ENCODE measurements around the gene IGSF5. TPM values are rescaled to one million over a fixed set of nuclear protein-coding genes. Genes with fewer than 3 reads are reported as not detected.
A peak's percentile ranks its signal among the peaks of the same experiment; 100 is the strongest.

IGSF5 gene
- total RNA-seq, 1 donor from 2014 or later: 0.60 TPM

DNA sequence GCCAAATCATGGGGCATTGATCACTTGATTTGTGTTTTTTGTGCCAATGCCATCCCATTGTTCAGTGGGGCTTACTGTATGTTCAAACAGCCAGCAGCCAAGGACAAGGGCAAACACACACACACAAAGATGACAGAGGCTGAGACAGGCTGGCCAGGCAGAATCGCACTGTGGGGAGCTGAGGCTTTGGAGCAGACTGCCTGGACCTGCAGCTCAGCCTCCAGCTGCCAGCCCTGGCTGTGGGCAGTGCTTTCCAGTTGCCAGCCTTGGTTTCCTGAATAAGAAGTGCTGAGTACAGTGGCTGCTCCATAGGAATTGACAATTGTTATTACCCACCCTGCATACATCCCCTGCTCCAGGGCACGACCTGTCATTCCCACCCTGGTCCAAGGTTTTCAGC, 105.3 kb downstream of the IGSF5 start:
- Mint-ChIP-seq H3K4me1 (peaks cover 49% of the 10 kb centered on the region), H3K36me3 (no peaks in the 10 kb centered on the region), H3K27ac (no peak overlapping the region), H3K9me3 (peaks cover 16% of the 10 kb centered on the region), H3K27me3 (ENCODE audit: insufficient read depth, low read depth) (peaks cover 14% of the 10 kb centered on the region), H3K4me3 (no peak overlapping the region)
- Histone ChIP-seq H3K9me3 (ENCODE audit: low read depth) (no peaks in the 10 kb centered on the region), H4K20me1 (ENCODE audit: low read depth) (no peaks in the 10 kb centered on the region), H3K4me3 (no peak overlapping the region), H2AFZ (replicated peaks) (no peak overlapping the region), H3K4me2 (no peak overlapping the region), H3K27me3 (no peaks in the 10 kb centered on the region), H3K27ac (no peak overlapping the region), H3K79me2 (ENCODE audit: low read depth) (no peaks in the 10 kb centered on the region), H3K4me1 (peaks cover 6% of the 10 kb centered on the region), H3K36me3 (no peaks in the 10 kb centered on the region), H3F3A (ENCODE audit: low read depth) (no peaks in the 10 kb centered on the region), H3K9ac (no peak overlapping the region)
- DNase-seq (ENCODE audit: low spot score): no peak
- TF ChIP-seq EZH2 (IDR thresholded peaks at IDR 0.05) (no peak), CTCF (IDR thresholded peaks at IDR 0.05) (no peak), EZH2phosphoT487 (IDR thresholded peaks at IDR 0.05) (no peak)

- no peak overlapping the region for H3K27ac ChIP-seq
- H3K4me3 ChIP-seq: no peak overlapping the region
- H2AFZ ChIP-seq (replicated peaks): no peak overlapping the region
- no peaks in the 10 kb centered on the region for H3F3A ChIP-seq (ENCODE audit: low read depth)
- no peaks in the 10 kb centered on the region for H3K27me3 ChIP-seq
- H3K4me3 Mint-ChIP-seq: no peak overlapping the region
- no peaks in the 10 kb centered on the region for H3K36me3 Mint-ChIP-seq
- TF ChIP-seq EZH2phosphoT487 (IDR thresholded peaks at IDR 0.05) (no peak), CTCF (IDR thresholded peaks at IDR 0.05) (no peak), EZH2 (IDR thresholded peaks at IDR 0.05) (no peak)
- H3K9me3 Mint-ChIP-seq: peaks cover 16% of the 10 kb centered on the region
- H3K9me3 ChIP-seq (ENCODE audit: low read depth): no peaks in the 10 kb centered on the region
- H3K79me2 ChIP-seq (ENCODE audit: low read depth): no peaks in the 10 kb centered on the region
- H3K4me1 ChIP-seq: no peaks in the 10 kb centered on the region
- H3K27ac Mint-ChIP-seq: peak overlapping the region; percentile 7
- no peaks in the 10 kb centered on the region for H3K36me3 ChIP-seq
- H4K20me1 ChIP-seq (ENCODE audit: low read depth): no peaks in the 10 kb centered on the region
- no peak overlapping the region for H3K9ac ChIP-seq
- H3K4me2 ChIP-seq: no peak overlapping the region
- DNase-seq (ENCODE audit: low spot score): no peak
- H3K4me1 Mint-ChIP-seq: peaks cover 42% of the 10 kb centered on the region
- peaks cover 11% of the 10 kb centered on the region for H3K27me3 Mint-ChIP-seq (ENCODE audit: insufficient read depth, low read depth)
Measured at GRCh38 chr21:39851002-39851618, 106.1 kb downstream of the IGSF5 start.

Other genes starting within 250 kb of the IGSF5 start
- 1.3 and 1.5 TPM in 2 replicates for gene B3GALT5, start 132.2 kb upstream of the IGSF5 start, total RNA-seq (ENCODE audit: low replicate concordance)
- gene PCP4, start 122.3 kb downstream of the IGSF5 start, total RNA-seq (ENCODE audit: low replicate concordance): 0.81 TPM in 1 of 2 replicates, not detected in the other

Measured in neural progenitor cell (in vitro differentiated cells).